ENCODE data around the gene SLC28A3. TPM values are rescaled to one million over a fixed set of nuclear protein-coding genes. Genes with fewer than 3 reads are reported as not detected.
"Not testable (repeated sequence)": the region's sequence is repeated elsewhere in the genome, so short reads cannot be mapped to it uniquely, and the experiment has no call there.

The SLC28A3 gene
- total RNA-seq, 1 experiment from 2014 or later = not detected

- H3K4me1 ChIP-seq (ENCODE audit: insufficient read depth, low read length) = no peaks in the 10 kb centered on the region
- TF ChIP-seq EZH2phosphoT487 (IDR thresholded peaks at IDR 0.05; ENCODE audit: borderline replicate concordance, low read length) = no peak
- TF ChIP-seq EZH2 (IDR thresholded peaks at IDR 0.05; ENCODE audit: low read length, unreplicated experiment) = no peak
- no peak for TF ChIP-seq CTCF (conservative IDR thresholded peaks at IDR 0.05; ENCODE audit: low read depth, low read length)
- CTCF ChIA-PET = no interaction called here
- DNase-seq = no peak
- no peaks in the 10 kb centered on the region for H3F3A ChIP-seq (ENCODE audit: low read length, unreplicated experiment)
- no peaks in the 10 kb centered on the region for H3K79me2 ChIP-seq (ENCODE audit: low read length)
- H2AFZ ChIP-seq (ENCODE audit: low read length) = no peak overlapping the region
- no peak overlapping the region for H3K27ac ChIP-seq (ENCODE audit: low read length)
- no peak overlapping the region for H3K4me2 ChIP-seq (ENCODE audit: low read length)
- intact Hi-C loops (cut with micrococcal nuclease) = no loop called here
- no peaks in the 10 kb centered on the region for H3K36me3 ChIP-seq (ENCODE audit: low read depth, low read length)
- no peak for ATAC-seq
- no peaks in the 10 kb centered on the region for H3K27me3 ChIP-seq (ENCODE audit: low read length)
- H3K9ac ChIP-seq (ENCODE audit: low read length) = no peak overlapping the region
- no peak overlapping the region for H3K4me3 ChIP-seq (ENCODE audit: low read length)
- H3K9me3 ChIP-seq (ENCODE audit: low read length) = no peaks in the 10 kb centered on the region
- POLR2A ChIA-PET (ENCODE audit: unreplicated experiment) = no interaction called here
- no TSS peak for BruUV-seq (replicated peaks)
- no peaks in the 10 kb centered on the region for H3K9me2 ChIP-seq (replicated peaks; ENCODE audit: low read length)
- H4K20me1 ChIP-seq (ENCODE audit: low read length) = no peaks in the 10 kb centered on the region
Measured at GRCh38 chr9:84366683-84367082, 26.1 kb upstream of the SLC28A3 start.

DNA sequence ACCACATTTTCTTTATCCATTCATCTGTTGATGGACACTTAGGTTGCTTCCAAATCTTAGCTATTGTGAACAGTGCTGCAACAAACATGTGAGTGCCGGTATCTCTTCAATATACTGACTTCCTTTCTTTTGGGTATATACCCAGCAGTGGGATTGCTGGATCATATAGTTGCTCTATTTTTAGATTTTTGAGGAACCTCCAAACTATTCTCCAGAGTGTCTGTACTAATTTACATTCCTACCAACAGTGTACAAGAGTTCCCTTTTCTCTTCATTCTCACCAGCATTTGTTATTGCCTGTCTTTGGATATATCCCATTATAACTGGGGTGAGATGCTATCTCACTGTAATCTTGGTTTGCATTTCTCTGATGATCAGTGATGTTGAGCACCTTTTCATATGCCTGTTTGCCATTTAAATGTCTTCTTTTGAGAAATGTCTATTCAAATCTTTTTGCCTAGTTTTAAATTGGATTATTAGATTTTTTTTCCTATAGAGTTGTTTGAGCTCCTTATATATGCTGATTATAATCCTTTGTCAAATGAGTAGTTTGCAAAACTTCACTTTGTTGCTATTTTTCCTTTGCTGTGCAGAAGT lies 24.4 kb upstream of the SLC28A3 start:
- H3K27me3 ChIP-seq (ENCODE audit: low read length); H3K4me3 ChIP-seq (ENCODE audit: low read length); H3K4me2 ChIP-seq (ENCODE audit: low read length); H4K20me1 ChIP-seq (ENCODE audit: low read length); H3K4me1 ChIP-seq (ENCODE audit: insufficient read depth, low read length); H3K9me2 ChIP-seq (replicated peaks; ENCODE audit: low read length); H3K79me2 ChIP-seq (ENCODE audit: low read length); H3F3A ChIP-seq (ENCODE audit: low read length, unreplicated experiment); H3K27ac ChIP-seq (ENCODE audit: low read length); H2AFZ ChIP-seq (ENCODE audit: low read length); H3K36me3 ChIP-seq (ENCODE audit: low read depth, low read length); H3K9ac ChIP-seq (ENCODE audit: low read length); BruUV-seq (replicated peaks); DNase-seq; POLR2A ChIA-PET (ENCODE audit: unreplicated experiment); intact Hi-C loops (cut with micrococcal nuclease); ATAC-seq; H3K9me3 ChIP-seq (ENCODE audit: low read length): not testable (repeated sequence)
- CTCF ChIA-PET = interaction anchor here (0.6 kb wide), 1 partner anchor 1470 kb away, joined by 3 read pairs; no protein-coding TSS in a partner anchor

- DNase-seq (no peak), ATAC-seq (no peak)
- Histone ChIP-seq H3K4me3 (ENCODE audit: low read length) (no peak overlapping the region), H3K9ac (ENCODE audit: low read length) (no peak overlapping the region), H3K27me3 (ENCODE audit: low read length) (no peaks in the 10 kb centered on the region), H3K79me2 (ENCODE audit: low read length) (no peaks in the 10 kb centered on the region), H3K36me3 (ENCODE audit: low read depth, low read length) (no peaks in the 10 kb centered on the region), H3F3A (ENCODE audit: low read length, unreplicated experiment) (no peaks in the 10 kb centered on the region), H3K4me2 (ENCODE audit: low read length) (no peak overlapping the region), H3K27ac (ENCODE audit: low read length) (no peak overlapping the region), H3K9me3 (ENCODE audit: low read length) (no peaks in the 10 kb centered on the region), H4K20me1 (ENCODE audit: low read length) (no peaks in the 10 kb centered on the region), H2AFZ (ENCODE audit: low read length) (no peak overlapping the region), H3K9me2 (replicated peaks; ENCODE audit: low read length) (no peaks in the 10 kb centered on the region), H3K4me1 (ENCODE audit: insufficient read depth, low read length) (no peaks in the 10 kb centered on the region)
- ChIA-PET CTCF (no interaction called here), POLR2A (ENCODE audit: unreplicated experiment) (no interaction called here)
- intact Hi-C loops (cut with micrococcal nuclease) = no loop called here
- TF ChIP-seq EZH2 (IDR thresholded peaks at IDR 0.05; ENCODE audit: low read length, unreplicated experiment) (no peak), EZH2phosphoT487 (IDR thresholded peaks at IDR 0.05; ENCODE audit: borderline replicate concordance, low read length) (no peak), CTCF (conservative IDR thresholded peaks at IDR 0.05; ENCODE audit: low read depth, low read length) (no peak)
- BruUV-seq (replicated peaks) = no TSS peak
Measured at GRCh38 chr9:84361645-84362044, 21.1 kb upstream of the SLC28A3 start.
